ENCODE measurements around the gene VPS13D.

GRCh38 chr1:12293416-12293815 is 63.6 kb downstream of the VPS13D start:
- TF ChIP-seq POLR2A (IDR thresholded peaks at IDR 0.05): no peak
- TF ChIP-seq CTCF (IDR thresholded peaks at IDR 0.05): no peak

Measured in right lobe of liver (tissue), 4 donors.